Measurements from ENCODE around the gene HIVEP2. TPM values are rescaled to one million over a fixed set of nuclear protein-coding genes. Genes with fewer than 3 reads are reported as not detected.

The HIVEP2 gene
- total RNA-seq, 1 donor from 2014 or later, result 18.6 TPM

GRCh38 chr6:142848156-142848555 lies 96.8 kb downstream of the HIVEP2 start:
- Histone ChIP-seq H3K36me3 (no peaks in the 10 kb centered on the region), H3K9me3 (no peaks in the 10 kb centered on the region), H3K27me3 (no peaks in the 10 kb centered on the region), H3K27ac (no peak overlapping the region), H3K4me1 (peaks cover 36% of the 10 kb centered on the region), H3K4me3 (no peak overlapping the region)
- no peak for TF ChIP-seq CTCF (IDR thresholded peaks at IDR 0.05)
- DNase-seq (no peak), ATAC-seq (no peak)
- intact Hi-C loops (cut with DNase I), result no loop called here

- peak overlapping the region; percentile 53 for H3K27ac ChIP-seq
- peaks cover 48% of the 10 kb centered on the region for H3K4me1 ChIP-seq
- ATAC-seq (no peak), DNase-seq (no peak)
- no peaks in the 10 kb centered on the region for H3K27me3 ChIP-seq
- no peak for TF ChIP-seq CTCF (IDR thresholded peaks at IDR 0.05)
- no peaks in the 10 kb centered on the region for H3K36me3 ChIP-seq
- H3K4me3 ChIP-seq, result no peak overlapping the region
- H3K9me3 ChIP-seq, result no peaks in the 10 kb centered on the region
- intact Hi-C loops (cut with DNase I), result no loop called here
These were observed 98.1 kb downstream of the HIVEP2 start for GRCh38 chr6:142846883-142847287.

GRCh38 chr6:142846459-142846831 lies 98.5 kb downstream of the HIVEP2 start:
- Histone ChIP-seq H3K9me3 (no peaks in the 10 kb centered on the region), H3K4me1 (peaks cover 48% of the 10 kb centered on the region), H3K27me3 (no peaks in the 10 kb centered on the region), H3K36me3 (no peaks in the 10 kb centered on the region), H3K27ac (peak overlapping the region; percentile 53), H3K4me3 (no peak overlapping the region)
- ATAC-seq (peak; percentile 44), DNase-seq (no peak)
- TF ChIP-seq CTCF (IDR thresholded peaks at IDR 0.05), result no peak
- intact Hi-C loops (cut with DNase I), result no loop called here

GRCh38 chr6:142845624-142846458 lies 99.1 kb downstream of the HIVEP2 start:
- TF ChIP-seq CTCF (IDR thresholded peaks at IDR 0.05), result no peak
- peak; percentile 90 for DNase-seq
- peak overlapping the region; percentile 53 for H3K27ac ChIP-seq
- peak overlapping the region; percentile 22 for H3K4me3 ChIP-seq
- no peaks in the 10 kb centered on the region for H3K9me3 ChIP-seq
- no peaks in the 10 kb centered on the region for H3K27me3 ChIP-seq
- intact Hi-C loops (cut with DNase I), result no loop called here
- peak; percentile 93 for ATAC-seq
- H3K36me3 ChIP-seq, result no peaks in the 10 kb centered on the region
- H3K4me1 ChIP-seq, result peaks cover 48% of the 10 kb centered on the region

- TF ChIP-seq CTCF (IDR thresholded peaks at IDR 0.05), result no peak
- peak overlapping the region; percentile 53 for H3K27ac ChIP-seq
- ATAC-seq, result no peak
- peaks cover 48% of the 10 kb centered on the region for H3K4me1 ChIP-seq
- H3K27me3 ChIP-seq, result no peaks in the 10 kb centered on the region
- H3K9me3 ChIP-seq, result no peaks in the 10 kb centered on the region
- H3K4me3 ChIP-seq, result peak overlapping the region; percentile 22
- no peak for DNase-seq
- H3K36me3 ChIP-seq, result no peaks in the 10 kb centered on the region
- intact Hi-C loops (cut with DNase I), result no loop called here
These were observed 99.8 kb downstream of the HIVEP2 start for GRCh38 chr6:142845143-142845571.

Data from upper lobe of right lung (tissue), 1 donor.